DOHH2 (cell line): ENCODE measurements around the gene HS2ST1.

ENCODE experiments used
- H3F3A ChIP-seq: fragments of 200-600 bp; sonication (generic), shearing (Covaris generic); 2 replicates; pipeline ENCODE4 v1.6.0; 2016; ENCODE audit warnings: antibody characterized with exemption, mild to moderate bottlenecking; ENCODE audit not compliant: control insufficient read depth, insufficient read depth
- H3K27ac ChIP-seq: fragments of 200-600 bp; sonication (generic); 2 replicates; pipeline ENCODE4 v1.5.1; 2014; ENCODE audit warnings: low read depth, mild to moderate bottlenecking, low read length, moderate library complexity
- H3K27me3 ChIP-seq: fragments of 200-600 bp; sonication (generic); 2 replicates; pipeline ENCODE4 v1.6.1; 2014; ENCODE audit warnings: mild to moderate bottlenecking, low read length, mixed read lengths; ENCODE audit not compliant: control insufficient read depth
- H3K36me3 ChIP-seq: fragments of 200-600 bp; sonication (generic); 2 replicates; pipeline ENCODE4 v1.6.1; 2014; ENCODE audit warnings: mild to moderate bottlenecking, low read length, moderate library complexity, mixed read lengths; ENCODE audit not compliant: control insufficient read depth
- H3K4me1 ChIP-seq: fragments of 200-600 bp; sonication (generic); 2 replicates; pipeline ENCODE4 v1.6.1; 2014; ENCODE audit warnings: mild to moderate bottlenecking, low read length, mixed read lengths; ENCODE audit not compliant: control insufficient read depth
- H3K4me2 ChIP-seq: fragments of 200-600 bp; sonication (generic); 2 replicates; pipeline ENCODE4 v1.6.0; 2014; ENCODE audit warnings: mild to moderate bottlenecking, low read length, moderate library complexity
- H3K4me3 ChIP-seq: fragments of 200-600 bp; sonication (generic); 2 replicates; pipeline ENCODE4 v1.5.1; 2014; ENCODE audit warnings: mild to moderate bottlenecking, low read length, mixed read lengths
- H3K79me2 ChIP-seq: fragments of 200-600 bp; sonication (generic); 2 replicates; pipeline ENCODE4 v1.6.1; 2014; ENCODE audit warnings: mild to moderate bottlenecking, low read length, mixed read lengths; ENCODE audit not compliant: control insufficient read depth
- H3K9me2 ChIP-seq: fragments of 200-600 bp; sonication (generic); replicated peaks from 2 replicates; pipeline ENCODE4 v1.6.1; 2014; ENCODE audit warnings: mild to moderate bottlenecking, low read length, mixed read lengths; ENCODE audit not compliant: control insufficient read depth
- H3K9me3 ChIP-seq: fragments of 200-600 bp; sonication (generic); 2 replicates; pipeline ENCODE4 v1.6.1; 2014; ENCODE audit warnings: antibody characterized with exemption, low read length, mixed read lengths; ENCODE audit not compliant: control insufficient read depth, insufficient read depth
- H4K20me1 ChIP-seq: fragments of 200-600 bp; sonication (generic); 2 replicates; pipeline ENCODE4 v1.6.0; 2014; ENCODE audit warnings: low read depth, mild to moderate bottlenecking, antibody characterized with exemption, low read length, moderate library complexity; ENCODE audit not compliant: control insufficient read depth, insufficient read depth
- CTCF ChIP-seq: fragments of 200-600 bp; sonication (generic); IDR thresholded peaks from one replicate; pipeline ENCODE4 v1.5.1; 2014; ENCODE audit warnings: antibody characterized with exemption, mild to moderate bottlenecking, low read depth, low read length; ENCODE audit not compliant: poor library complexity, severe bottlenecking
- EZH2phosphoT487 ChIP-seq: fragments of 200-600 bp; sonication (generic); IDR thresholded peaks from 2 replicates; pipeline ENCODE4 v1.6.1; 2017; ENCODE audit warnings: borderline replicate concordance, mild to moderate bottlenecking, antibody characterized with exemption, low read length, moderate library complexity, mixed read lengths

The HS2ST1 gene

DNA sequence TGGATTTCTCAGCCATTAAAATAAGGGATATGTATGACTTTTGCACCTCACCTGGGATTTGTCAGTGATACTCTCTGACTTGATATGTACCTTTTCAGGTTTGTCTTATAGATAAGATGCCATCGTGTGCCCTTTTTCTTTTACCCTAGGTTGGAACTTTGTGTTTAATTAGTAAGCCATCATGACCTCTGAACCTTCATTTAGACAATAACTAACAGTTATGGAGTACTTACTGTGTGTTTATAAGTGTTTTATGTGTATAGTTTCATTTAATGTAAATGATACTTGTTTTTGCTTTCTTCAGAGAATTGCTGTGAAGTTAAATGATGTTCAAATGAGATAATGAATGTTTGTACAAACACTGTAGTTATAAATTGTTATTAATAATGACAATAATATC lies 14.4 kb downstream of the HS2ST1 start:
- Histone ChIP-seq H3K36me3 (peaks cover 25% of the 10 kb centered on the region), H3K27me3 (no peaks in the 10 kb centered on the region), H3K9me3 (peaks cover 15% of the 10 kb centered on the region), H3K4me3 (no peak overlapping the region), H3K79me2 (peaks cover 100% of the 10 kb centered on the region), H3K4me1 (peaks cover 86% of the 10 kb centered on the region), H3F3A (peaks cover 15% of the 10 kb centered on the region), H3K27ac (no peak overlapping the region), H4K20me1 (peaks cover 10% of the 10 kb centered on the region), H3K4me2 (no peak overlapping the region), H3K9me2 (no peaks in the 10 kb centered on the region)
- TF ChIP-seq EZH2phosphoT487 (no peak), CTCF (no peak)

DNA sequence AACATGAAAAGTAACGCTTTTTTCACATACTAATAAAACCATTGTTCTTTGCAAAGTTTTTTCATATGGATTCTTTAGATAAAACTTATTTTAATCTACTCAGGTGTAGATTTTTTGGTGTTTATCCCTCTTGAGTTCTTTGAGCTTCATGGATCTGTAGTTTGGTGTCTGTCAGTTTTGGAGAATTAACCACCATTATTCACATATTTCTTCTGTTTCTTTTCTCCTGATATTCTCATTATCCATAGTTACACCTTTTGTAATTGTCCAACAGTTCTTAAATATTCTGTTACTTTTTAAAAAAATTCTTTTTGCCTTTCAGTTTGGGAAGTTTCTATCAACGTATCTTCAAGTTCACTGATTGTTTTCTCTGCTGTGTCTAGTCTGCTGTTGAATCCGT lies 18.6 kb downstream of the HS2ST1 start:
- H3K4me3 ChIP-seq: no peak overlapping the region
- H3K79me2 ChIP-seq: peaks cover 100% of the 10 kb centered on the region
- no peaks in the 10 kb centered on the region for H3K9me2 ChIP-seq
- TF ChIP-seq CTCF (no peak), EZH2phosphoT487 (no peak)
- H3K27me3 ChIP-seq: no peaks in the 10 kb centered on the region
- H3K4me1 ChIP-seq: peaks cover 94% of the 10 kb centered on the region
- peaks cover 10% of the 10 kb centered on the region; the same call in 1 of the 2 replicates for H3K36me3 ChIP-seq
- H3K4me2 ChIP-seq: no peak overlapping the region; the same call in 1 of the 2 replicates
- peaks cover 12% of the 10 kb centered on the region for H3F3A ChIP-seq
- no peak overlapping the region for H3K27ac ChIP-seq
- H3K9me3 ChIP-seq: no peaks in the 10 kb centered on the region
- peaks cover 10% of the 10 kb centered on the region for H4K20me1 ChIP-seq

DNA sequence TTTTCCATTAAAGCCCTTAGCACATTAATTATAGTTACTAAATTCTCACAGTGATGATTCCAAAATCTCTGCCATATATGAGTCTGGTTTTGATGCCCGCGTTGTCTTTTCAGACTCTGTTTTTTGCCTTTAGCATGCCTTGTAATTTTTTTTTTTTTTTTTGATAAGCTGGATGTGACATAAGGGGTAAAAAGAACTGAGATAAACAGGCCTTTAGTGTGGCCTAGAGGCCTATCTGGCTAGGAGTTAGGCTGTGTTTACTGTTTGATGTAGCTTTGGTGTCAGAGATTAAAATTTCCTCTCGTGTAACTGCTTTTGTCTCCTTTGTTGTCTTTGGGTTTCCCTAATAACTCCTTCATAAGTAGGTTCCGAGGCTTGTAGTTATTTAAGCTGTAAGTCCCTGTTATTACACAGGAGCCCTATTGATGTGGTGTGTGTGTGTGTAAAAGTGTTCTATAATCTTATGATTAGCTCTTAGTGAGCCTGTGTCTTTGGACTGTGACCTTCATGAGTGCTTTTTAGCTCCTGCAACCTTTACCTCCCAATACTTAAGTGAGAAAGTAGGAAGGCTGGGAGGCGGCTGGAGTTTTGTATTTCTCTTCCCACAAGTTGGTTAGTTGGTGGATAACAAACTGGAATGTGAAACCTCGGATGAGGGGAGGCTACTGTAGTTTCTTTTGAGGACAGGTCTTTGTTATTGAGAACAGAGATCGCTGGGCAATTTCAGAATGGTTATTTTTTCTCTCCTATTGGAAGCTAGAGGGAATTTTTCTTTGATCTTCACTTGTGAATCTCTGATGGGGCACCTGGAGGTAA lies 19.3 kb downstream of the HS2ST1 start:
- Histone ChIP-seq H3K36me3 (peaks cover 8% of the 10 kb centered on the region; the same call in 1 of the 2 replicates), H4K20me1 (peaks cover 10% of the 10 kb centered on the region), H3K4me1 (peaks cover 95% of the 10 kb centered on the region), H3K9me2 (no peaks in the 10 kb centered on the region), H3F3A (peaks cover 11% of the 10 kb centered on the region), H3K4me2 (no peak overlapping the region; the same call in none of the 2 replicates), H3K79me2 (peaks cover 100% of the 10 kb centered on the region), H3K9me3 (no peaks in the 10 kb centered on the region), H3K27ac (no peak overlapping the region), H3K4me3 (no peak overlapping the region), H3K27me3 (no peaks in the 10 kb centered on the region)
- TF ChIP-seq CTCF (no peak), EZH2phosphoT487 (no peak)
